NCI-H146 treated with DMSO at 0.1 percent for 48 hours (cell line): ENCODE results near the gene PITPNM2.
A peak's percentile ranks its signal among the peaks of the same experiment; 100 is the strongest.

ENCODE experiments used
- DNase-seq: peaks from one replicate; lab custom pipeline; 2025; ENCODE audit not compliant: unreplicated experiment; lab: John Stamatoyannopoulos, UW

Gene PITPNM2

DNA sequence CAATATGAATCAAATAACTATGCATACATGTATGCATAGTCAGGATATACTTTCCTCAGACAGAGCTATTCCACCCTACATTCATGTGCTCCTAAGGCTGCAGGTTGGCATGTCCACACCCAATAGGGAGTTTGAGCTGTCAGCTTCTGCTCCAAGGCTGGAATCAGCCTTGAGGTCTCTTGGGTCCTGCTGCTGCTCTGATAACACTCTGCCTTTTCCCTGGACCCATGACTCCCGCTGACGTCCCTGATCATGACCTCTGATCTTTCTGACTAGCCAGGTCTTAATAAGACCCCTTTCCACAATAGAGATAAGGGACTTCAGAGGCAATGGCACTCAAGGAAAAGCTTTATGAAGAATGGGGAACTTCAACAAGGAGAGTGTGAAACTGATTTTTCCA, 5.7 kb downstream of the PITPNM2 start:
- DNase-seq, result no peak

DNA sequence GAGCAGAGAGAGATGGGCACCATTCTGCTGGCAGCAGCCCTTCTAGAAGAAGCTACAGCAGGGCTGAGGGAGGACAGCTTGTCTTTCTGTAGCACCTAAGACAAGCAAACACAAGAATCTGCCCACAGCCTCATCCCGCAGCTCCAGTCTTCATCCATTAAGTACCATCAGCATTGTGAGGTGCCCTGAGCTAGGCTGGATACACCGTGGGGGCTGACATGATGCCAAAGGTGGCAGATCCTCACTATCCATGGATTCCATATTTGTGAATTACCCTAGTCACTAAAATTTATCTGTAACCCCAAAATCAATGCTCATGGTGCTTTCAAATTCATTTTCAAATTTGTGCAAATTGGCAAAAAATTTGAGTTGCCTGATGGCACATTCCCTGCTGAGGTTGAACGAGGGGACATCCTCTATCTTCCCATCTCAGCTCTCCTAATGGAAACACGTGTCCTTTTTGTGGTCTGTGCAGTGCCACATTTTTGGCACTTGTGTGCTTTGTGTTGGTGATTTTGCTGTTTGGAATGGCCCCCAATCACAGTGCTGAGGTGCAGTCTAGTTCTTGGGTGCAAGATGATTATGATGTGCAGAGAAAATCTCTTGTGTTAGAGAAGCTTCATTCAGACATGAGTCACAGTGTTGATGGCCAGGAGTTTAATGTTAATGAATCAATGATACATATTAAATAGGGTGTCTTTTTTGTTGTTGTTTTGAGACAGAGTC, 7.0 kb downstream of the PITPNM2 start:
- no peak for DNase-seq

GRCh38 chr12:123142921-123143735, 7.8 kb downstream of the PITPNM2 start:
- no peak for DNase-seq

GRCh38 chr12:123142518-123142840, 8.4 kb downstream of the PITPNM2 start:
- no peak for DNase-seq

DNA sequence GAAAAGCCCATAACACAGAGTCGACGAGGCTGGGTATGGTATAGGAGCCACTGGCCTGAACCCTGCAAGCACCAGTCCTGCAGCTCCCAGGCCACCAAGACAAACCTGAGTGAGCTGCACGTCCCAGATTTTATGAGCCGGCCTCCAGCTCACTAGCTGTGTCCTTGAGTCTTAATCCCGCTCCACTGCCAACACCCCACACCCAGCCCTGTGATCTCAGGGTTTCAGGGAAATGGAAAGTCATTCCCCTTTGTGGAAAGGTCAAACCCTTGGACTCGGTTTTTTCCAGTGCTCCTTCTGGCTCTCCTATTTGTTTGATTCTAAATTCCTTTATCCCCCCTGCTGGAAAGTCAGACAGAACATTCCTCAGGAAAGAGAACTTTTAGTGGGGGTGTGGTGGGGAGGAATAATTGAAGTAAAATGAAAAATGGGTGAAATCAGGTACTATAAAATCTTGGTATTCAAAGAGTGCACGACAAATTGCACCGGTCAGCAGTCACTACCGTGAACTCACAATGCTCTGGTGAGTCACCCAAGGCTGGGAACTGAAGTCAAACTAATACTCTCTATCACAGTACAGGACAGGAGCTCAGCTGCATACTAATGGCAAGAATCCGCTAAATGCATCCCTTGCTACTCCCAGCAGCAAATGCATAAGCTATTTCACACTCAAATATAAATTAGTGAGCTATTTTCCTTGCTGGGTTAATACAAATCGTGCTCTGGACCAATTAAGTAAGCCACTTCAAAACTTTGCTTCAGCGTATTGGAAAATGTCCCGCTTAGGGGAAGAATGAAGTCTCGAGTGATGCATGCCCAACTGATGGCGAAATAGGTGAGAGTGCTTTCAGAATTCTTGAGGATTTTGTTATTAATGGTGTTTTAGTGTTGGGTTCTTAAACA, 9.0 kb downstream of the PITPNM2 start:
- DNase-seq, result no peak

GRCh38 chr12:123140676-123141614, 9.9 kb downstream of the PITPNM2 start:
- DNase-seq, result no peak

DNA sequence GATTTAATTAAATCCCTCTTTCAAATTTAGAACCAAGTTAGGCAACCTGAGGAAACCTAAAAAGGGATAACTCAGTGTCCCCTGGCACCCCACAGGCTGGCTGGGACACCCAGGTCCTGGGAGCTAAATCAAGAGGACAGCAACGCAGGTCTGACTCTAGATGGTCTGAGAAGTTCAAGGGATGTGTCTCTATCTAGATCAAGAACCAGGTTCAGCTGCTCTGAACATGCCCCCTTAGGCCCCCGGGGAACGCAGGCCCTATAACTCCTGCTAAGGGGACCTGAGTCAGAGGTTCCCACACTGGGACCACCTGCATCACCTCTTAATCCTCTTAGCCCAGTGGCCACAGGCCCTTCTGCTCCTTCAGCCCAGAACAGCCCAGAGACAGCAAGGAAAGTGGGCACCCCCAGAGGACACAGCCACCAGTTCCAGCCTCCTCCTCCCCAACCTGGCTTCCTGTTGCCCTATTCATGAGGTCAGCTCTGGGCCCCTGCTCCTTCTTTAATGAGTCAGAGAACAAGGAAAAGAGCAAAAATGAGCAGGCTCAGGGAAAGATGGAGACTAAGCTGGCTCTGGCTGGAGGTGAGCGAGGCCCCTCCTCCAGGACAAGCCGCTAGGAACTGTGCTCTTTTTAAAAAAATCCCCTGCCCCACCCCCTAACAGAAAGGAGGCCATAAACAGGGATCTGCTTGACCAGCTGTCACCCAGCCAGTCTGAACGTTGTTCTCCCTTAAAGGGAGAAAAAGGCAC, 10.8 kb downstream of the PITPNM2 start:
- no peak for DNase-seq

GRCh38 chr12:123135688-123136087, 15.2 kb downstream of the PITPNM2 start:
- no peak for DNase-seq

DNA sequence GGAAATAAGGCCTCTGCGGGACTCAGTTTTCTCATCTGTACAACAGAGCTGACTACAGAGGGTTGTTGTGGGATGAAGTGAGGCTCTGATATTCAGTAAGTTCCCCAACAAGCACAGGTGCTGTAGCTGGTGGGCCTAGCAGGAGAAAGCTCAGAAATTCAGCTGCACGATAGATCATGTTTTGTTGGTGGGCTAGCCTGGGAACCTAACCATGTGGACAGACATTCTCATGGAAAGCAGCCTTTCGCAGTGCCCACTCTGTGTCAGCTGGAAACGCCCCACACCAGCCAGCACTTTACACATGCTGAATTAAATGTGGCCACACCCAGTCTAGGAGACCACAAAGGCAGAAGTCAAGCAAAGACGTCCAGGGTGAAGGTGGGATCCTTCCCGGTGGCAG, 16.1 kb downstream of the PITPNM2 start:
- DNase-seq, result no peak

GRCh38 chr12:123134271-123134671, 16.6 kb downstream of the PITPNM2 start:
- DNase-seq, result no peak

GRCh38 chr12:123133701-123134100, 17.2 kb downstream of the PITPNM2 start:
- DNase-seq, result no peak

GRCh38 chr12:123132951-123133619, 17.8 kb downstream of the PITPNM2 start:
- DNase-seq, result no peak

DNA sequence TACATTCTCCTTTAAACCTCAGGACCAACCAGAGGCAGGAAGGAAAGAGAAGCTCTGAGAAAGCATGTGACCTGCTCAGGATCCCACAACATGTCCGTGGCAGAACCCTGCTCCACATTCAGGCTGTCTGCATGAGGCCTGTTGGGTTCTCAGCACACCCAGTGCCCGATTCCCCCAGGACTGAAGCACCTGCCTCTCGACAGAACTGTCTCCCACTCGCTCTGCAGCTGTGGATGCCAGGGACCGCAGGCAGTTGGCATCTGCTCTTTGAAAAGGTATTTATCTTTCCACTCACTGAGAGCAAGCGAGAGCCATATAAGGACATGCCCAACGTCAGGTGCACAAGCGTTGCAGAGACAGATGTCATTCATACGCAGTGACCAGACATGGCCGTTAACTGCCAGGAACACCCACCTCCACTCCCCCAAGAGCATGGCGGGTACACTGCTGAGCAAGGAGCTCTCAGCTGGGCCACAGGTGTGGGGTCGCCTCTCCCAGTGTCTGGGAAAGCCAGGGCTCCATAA, 18.9 kb downstream of the PITPNM2 start:
- DNase-seq, result peak; percentile 95

DNA sequence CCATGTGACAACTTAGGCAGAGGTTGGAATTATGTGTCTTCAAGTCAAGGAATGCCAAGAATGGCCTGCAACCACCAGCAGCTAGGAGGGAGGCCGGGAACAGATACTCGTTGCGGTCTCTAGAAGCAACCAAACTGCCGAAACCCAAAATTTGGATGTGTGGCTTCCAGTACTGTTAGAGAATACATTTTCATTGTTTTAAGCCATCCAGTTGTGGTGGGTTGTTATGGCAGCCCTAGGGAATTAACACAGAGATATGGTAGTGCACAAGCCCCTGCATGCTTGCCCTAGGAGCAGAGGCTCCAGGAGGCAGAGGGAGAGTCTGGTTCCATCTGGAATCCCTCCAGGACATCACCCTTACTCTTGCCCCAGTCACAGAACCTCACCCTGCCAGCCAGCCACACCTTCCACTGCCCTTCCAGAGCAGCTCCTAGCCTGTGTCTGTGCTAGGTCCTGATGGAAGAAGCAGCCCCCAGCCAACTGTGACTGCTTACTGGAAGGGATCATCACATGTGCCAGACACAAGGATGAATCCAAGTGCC, 19.5 kb downstream of the PITPNM2 start:
- no peak for DNase-seq

DNA sequence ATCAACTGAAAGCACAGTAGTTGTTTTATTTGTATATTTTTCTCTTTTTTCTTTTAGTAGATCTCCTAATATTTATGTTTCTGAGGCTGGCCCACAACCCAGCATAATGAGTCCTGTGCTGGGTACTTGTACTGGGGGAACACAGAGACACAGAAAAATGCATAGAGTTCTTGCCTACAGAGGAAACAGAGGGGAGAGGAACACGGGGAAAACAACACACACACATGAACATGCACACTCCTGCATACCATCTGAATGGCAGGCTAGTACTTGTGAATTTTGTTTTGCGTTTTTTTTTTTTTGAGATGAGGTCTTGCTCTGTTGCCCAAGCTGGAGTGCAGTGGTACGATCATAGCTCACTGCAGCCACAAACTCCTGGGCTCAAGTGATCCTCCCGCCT, 21.3 kb downstream of the PITPNM2 start:
- no peak for DNase-seq

DNA sequence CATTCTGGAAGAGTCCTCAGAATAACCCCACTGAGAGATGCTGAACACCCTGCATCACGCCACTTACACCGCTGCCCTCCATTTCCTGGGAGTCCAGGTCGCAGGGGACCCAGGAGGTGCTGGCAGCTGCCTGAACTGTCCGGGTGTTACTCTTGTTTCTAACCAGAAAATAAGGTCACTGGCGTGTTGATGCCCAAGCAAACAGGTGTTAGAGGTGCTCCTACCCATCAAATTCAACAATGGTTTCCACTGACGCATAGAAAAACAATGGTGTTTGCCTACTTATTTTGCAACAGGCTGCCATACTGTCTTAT, 23.8 kb downstream of the PITPNM2 start:
- DNase-seq, result no peak

GRCh38 chr12:123126294-123127181, 24.4 kb downstream of the PITPNM2 start:
- no peak for DNase-seq

DNA sequence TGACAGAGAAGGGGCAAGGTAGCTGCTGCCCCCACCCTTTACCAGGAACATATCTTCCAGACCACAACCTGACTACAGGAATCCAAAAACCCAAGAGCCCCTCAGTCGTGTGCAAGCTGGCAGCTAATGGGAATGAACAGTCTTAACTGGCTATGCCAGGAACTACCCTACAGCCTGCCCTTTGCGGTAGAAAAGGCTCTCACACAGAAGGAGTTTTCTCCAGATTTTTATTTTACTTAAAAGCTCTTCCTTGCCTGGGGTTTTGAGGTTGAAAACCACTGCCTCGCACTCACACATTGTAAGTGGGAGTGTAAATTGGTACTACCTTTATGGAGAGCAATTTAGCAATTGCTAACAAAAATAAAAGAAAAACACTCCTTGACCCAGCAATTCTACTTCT, 28.3 kb downstream of the PITPNM2 start:
- DNase-seq, result no peak
